Ishikawa (cell line): Measurements from ENCODE around the gene WNT8A.
A peak's percentile ranks its signal among the peaks of the same experiment; 100 is the strongest.

Experiments used
- CEBPB ChIP-seq: IDR thresholded peaks from 2 replicates; pipeline ENCODE4 v1.6.1; 2012
- CREB1 ChIP-seq: IDR thresholded peaks from 2 replicates; pipeline ENCODE4 v1.6.1; 2012; ENCODE audit warnings: low read depth
- EGR1 ChIP-seq: IDR thresholded peaks from 2 replicates; pipeline ENCODE4 v1.6.1; 2012
- EP300 ChIP-seq: IDR thresholded peaks from 2 replicates; pipeline ENCODE4 v1.6.1; 2012; ENCODE audit warnings: borderline replicate concordance
- FOXM1 ChIP-seq: IDR thresholded peaks from 2 replicates; pipeline ENCODE4 v1.6.1; 2012; ENCODE audit warnings: low read depth, borderline replicate concordance
- NFIC ChIP-seq: IDR thresholded peaks from 2 replicates; pipeline ENCODE4 v1.6.1; 2012
- RAD21 ChIP-seq: IDR thresholded peaks from 2 replicates; pipeline ENCODE4 v1.6.1; 2012; ENCODE audit warnings: low read depth
- TAF1 ChIP-seq: IDR thresholded peaks from 2 replicates; pipeline ENCODE4 v1.6.1; 2012; ENCODE audit warnings: low read depth, mild to moderate bottlenecking
- TCF12 ChIP-seq: IDR thresholded peaks from 2 replicates; pipeline ENCODE4 v1.6.1; 2012; ENCODE audit warnings: low read depth
- TEAD4 ChIP-seq: IDR thresholded peaks from 2 replicates; pipeline ENCODE4 v1.6.1; 2012
- YY1 ChIP-seq: IDR thresholded peaks from 2 replicates; pipeline ENCODE4 v1.6.1; 2012; ENCODE audit warnings: low read depth
- ZBTB7A ChIP-seq: IDR thresholded peaks from 2 replicates; pipeline ENCODE4 v1.6.1; 2012; ENCODE audit warnings: low read depth
- TF ChIP-seq, protein P1 (sequence below): IDR thresholded peaks from 2 replicates; pipeline ENCODE4 v1.6.1; 2012
- TF ChIP-seq, protein P2 (sequence below): IDR thresholded peaks from 2 replicates; pipeline ENCODE4 v1.6.1; 2012
- TF ChIP-seq, protein P3 (sequence below): IDR thresholded peaks from 2 replicates; pipeline ENCODE4 v1.6.1; 2012; ENCODE audit warnings: low read depth, mild to moderate bottlenecking

Gene WNT8A, protein sequence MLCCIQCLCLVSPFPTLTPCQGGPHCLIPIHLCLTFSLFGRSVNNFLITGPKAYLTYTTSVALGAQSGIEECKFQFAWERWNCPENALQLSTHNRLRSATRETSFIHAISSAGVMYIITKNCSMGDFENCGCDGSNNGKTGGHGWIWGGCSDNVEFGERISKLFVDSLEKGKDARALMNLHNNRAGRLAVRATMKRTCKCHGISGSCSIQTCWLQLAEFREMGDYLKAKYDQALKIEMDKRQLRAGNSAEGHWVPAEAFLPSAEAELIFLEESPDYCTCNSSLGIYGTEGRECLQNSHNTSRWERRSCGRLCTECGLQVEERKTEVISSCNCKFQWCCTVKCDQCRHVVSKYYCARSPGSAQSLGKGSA

DNA sequence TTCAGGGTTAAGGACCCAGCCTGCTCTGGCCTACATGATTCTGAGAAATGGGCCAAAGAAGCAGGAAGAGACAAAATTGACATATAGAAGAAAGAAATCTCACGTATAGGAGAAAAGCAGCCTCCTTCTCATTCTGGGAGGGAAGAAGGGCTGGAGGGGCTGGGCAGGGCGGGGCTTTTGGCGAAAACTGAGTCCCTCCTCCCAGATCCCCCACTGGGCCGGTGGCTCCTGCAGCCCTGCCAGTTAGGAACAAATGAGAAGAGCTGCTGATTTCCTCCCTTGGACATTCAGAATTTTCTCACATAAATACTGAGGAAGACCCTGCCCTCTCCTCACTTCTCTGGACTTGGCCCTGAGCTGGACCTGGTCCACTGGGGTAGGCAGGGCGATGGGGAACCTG lies at the start of gene WNT8A:
Gene WNT8A, plus strand, starts transcription at position 332 of the 400 bp plus-strand sequence. CDS start 95 bp downstream, outside the sequence.
- TF ChIP-seq TCF12: no peak
- no peak for TF ChIP-seq CEBPB
- no peak for TF ChIP-seq RAD21
- TF ChIP-seq EGR1: no peak
- TF ChIP-seq, protein P1, sequence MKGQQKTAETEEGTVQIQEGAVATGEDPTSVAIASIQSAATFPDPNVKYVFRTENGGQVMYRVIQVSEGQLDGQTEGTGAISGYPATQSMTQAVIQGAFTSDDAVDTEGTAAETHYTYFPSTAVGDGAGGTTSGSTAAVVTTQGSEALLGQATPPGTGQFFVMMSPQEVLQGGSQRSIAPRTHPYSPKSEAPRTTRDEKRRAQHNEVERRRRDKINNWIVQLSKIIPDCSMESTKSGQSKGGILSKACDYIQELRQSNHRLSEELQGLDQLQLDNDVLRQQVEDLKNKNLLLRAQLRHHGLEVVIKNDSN: no peak
- TF ChIP-seq CREB1: no peak
- no peak for TF ChIP-seq YY1
- TF ChIP-seq, protein P2, sequence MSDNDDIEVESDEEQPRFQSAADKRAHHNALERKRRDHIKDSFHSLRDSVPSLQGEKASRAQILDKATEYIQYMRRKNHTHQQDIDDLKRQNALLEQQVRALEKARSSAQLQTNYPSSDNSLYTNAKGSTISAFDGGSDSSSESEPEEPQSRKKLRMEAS: no peak
- no peak for TF ChIP-seq TEAD4
- TF ChIP-seq NFIC: no peak
- TF ChIP-seq FOXM1: no peak
- TF ChIP-seq, protein P3, sequence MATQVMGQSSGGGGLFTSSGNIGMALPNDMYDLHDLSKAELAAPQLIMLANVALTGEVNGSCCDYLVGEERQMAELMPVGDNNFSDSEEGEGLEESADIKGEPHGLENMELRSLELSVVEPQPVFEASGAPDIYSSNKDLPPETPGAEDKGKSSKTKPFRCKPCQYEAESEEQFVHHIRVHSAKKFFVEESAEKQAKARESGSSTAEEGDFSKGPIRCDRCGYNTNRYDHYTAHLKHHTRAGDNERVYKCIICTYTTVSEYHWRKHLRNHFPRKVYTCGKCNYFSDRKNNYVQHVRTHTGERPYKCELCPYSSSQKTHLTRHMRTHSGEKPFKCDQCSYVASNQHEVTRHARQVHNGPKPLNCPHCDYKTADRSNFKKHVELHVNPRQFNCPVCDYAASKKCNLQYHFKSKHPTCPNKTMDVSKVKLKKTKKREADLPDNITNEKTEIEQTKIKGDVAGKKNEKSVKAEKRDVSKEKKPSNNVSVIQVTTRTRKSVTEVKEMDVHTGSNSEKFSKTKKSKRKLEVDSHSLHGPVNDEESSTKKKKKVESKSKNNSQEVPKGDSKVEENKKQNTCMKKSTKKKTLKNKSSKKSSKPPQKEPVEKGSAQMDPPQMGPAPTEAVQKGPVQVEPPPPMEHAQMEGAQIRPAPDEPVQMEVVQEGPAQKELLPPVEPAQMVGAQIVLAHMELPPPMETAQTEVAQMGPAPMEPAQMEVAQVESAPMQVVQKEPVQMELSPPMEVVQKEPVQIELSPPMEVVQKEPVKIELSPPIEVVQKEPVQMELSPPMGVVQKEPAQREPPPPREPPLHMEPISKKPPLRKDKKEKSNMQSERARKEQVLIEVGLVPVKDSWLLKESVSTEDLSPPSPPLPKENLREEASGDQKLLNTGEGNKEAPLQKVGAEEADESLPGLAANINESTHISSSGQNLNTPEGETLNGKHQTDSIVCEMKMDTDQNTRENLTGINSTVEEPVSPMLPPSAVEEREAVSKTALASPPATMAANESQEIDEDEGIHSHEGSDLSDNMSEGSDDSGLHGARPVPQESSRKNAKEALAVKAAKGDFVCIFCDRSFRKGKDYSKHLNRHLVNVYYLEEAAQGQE: no peak
- TF ChIP-seq ZBTB7A: no peak
- TF ChIP-seq EP300: no peak
- TF ChIP-seq TAF1: no peak

DNA sequence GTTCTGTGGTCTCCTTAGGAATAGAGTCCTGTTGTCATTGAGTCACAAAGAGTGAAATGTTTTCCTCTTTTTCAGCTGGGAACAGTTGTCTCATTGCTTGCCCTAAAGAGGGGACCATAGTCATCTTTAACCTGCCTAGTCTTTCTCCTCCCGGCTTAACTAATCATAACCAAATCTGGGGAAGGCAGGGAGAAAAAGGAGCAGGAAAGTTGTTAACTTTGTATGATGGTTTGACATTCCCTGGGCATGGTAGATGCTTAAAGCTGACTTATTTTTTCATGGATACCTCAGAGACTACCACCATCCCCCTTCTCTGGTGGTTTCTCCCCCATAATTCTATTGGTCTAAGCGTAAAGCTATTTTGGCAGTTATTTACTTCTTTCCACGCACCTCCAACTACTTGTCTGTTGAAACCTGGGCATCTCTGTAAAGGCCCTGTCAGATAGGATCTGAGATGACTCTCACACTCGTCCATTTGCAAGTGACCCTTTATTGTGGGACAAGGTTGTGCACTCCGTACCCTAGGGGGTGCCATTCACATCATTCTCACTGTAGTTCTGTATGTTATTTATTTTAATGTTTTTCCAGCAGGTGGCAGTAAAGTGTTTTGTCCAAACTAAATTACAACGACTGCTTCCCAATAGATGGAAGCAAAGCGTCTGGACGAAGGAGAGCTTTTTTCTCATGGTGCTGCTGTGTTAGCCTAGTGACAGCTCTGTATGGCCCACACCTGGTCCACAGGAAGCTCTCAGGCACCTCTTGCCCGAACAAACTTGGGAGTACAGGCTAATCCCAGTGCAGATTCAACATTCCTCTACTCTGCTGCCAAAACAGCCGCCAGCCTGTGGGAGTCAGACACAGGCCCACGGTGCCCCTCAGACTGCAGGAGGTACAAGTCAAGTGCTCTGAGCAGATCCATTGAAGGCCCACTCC lies 48.0 kb upstream of the WNT8A start:
- peak; percentile 77 for TF ChIP-seq RAD21
- TF ChIP-seq FOXM1: no peak
- TF ChIP-seq CEBPB: no peak
- no peak for TF ChIP-seq TAF1
- no peak for TF ChIP-seq EGR1

DNA sequence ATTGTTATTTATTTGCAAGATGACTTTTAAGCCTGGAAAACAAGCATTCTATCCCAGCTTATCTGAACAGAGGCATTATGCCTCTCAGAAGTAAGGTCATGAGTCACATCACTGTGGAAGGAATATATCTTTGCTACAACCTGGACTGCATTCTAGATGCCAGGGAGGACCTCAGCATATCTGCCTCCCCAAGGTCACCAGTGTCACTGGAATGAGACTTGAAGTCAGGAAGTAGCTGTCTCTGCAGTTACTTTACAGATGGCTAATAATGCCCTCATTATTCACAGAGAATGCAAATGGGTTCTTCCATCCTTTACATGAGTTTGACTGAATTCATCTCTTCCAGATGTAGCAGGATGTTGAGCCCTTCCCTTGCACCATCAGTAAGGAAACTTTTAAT lies 46.6 kb upstream of the WNT8A start:
- TF ChIP-seq CREB1 (no peak), RAD21 (no peak), TAF1 (no peak), EGR1 (no peak), TEAD4 (no peak), TCF12 (no peak), NFIC (no peak), CEBPB (no peak)
- TF ChIP-seq, protein P1: no peak
- TF ChIP-seq, protein P2: no peak

DNA sequence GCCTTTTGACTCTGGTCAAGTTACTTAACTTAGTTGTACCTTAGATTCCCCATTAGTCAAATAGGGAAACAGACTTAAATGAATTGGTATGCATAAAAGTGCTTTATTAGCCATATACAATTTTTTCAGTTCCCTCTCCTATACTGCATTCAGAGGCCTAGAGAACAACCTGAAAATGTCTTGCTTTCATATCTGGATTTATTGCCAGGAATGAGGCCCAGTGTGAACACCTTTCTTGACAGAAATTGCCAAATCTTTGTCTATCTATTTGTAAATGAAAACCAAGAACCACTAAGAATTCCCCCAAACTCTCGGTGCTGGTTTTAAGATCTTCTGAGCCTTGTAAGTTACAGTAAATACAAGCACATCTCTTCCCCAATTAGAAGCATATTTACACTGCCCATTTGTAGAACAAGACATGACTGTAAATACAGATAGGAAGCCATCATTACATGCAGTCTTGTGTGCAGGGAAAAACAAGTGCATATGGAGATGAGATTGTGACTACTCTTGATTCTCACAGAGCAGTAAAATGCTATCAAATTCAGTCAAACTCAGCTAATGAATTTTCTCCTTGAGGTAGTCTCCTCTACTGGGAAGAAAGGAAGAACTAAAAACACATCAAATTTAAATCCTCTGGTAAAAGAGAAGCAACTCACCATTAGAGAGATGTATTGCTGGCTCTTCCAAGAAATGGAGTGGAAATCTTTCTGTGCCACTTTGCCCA lies 45.8 kb upstream of the WNT8A start:
- TF ChIP-seq NFIC: no peak
- no peak for TF ChIP-seq EP300
- TF ChIP-seq TAF1: no peak
- TF ChIP-seq EGR1: no peak
- TF ChIP-seq, protein P1: no peak
- TF ChIP-seq, protein P2: no peak

DNA sequence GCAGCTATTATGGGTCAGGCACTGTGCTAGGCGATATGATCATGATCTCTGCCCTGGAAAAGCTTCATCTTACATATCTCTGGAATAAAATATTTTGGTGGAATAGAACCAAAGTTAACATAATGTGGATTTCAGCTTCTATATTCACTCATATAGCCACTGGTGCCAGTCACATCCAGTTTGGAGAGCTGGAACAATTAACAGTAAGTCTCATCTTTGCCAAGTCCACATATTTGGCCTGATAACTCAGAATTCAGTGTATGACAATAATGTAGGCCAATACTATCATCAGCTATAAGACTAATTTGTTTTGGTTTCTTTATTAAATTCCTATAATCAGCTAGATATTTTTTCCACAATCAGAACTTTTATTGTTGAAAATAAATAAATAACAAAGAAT lies 45.0 kb upstream of the WNT8A start:
- no peak for TF ChIP-seq TAF1
- TF ChIP-seq CREB1: no peak
- no peak for TF ChIP-seq RAD21
- no peak for TF ChIP-seq TEAD4
- no peak for TF ChIP-seq NFIC

DNA sequence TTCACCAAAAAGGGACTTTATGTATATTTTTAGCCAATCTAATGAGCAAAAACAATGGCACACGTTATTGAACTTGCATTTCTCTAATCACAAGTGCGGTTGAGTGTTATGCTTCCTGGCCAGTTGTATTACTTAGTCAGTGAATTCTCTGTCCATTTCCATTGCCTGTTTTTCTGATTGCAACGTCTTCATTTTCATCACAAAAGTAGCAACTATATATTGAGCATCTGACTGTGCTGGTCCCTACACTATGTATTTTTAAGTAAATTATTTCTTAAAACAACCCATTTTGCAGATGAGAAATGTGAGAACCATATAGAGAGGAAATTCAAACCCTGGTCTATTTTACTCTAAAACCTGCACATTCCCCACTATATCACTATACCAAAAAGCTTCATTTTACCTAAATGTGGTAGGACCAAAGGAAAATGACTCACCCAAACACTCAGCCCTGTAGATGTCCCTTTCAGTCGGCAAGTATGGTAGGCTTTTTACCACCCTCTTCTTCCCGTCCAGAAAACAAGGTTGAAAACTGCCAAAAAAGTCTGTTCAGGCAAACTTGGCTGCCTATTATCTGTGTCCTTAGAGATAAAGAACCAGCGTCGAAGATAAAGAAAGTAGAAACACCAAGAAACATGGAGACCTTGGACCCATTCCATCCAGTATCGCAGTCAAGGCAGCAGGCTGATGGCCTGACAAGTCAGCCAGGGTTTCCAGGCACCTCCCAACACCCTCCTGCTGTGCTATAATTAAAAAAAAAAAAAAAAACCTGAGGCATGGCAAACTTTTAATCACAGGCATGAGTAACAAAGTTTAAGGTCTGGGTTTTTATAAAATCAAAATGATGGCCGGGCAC lies 32.2 kb upstream of the WNT8A start:
- TF ChIP-seq EGR1 (no peak), YY1 (no peak), EP300 (no peak)
- TF ChIP-seq, protein P1: no peak
